BLaER1 treated with 17β-estradiol and CSF1 and Interleukin-3, amounts not matched to agents 10 nM and 100 nM (cell line): Measurements from ENCODE around the gene IL1F10.

Source experiments
- H3K27ac ChIP-seq, 11 experiments: shearing (Covaris generic); formaldehyde crosslinking; 2 replicates each; pipeline ENCODE4 v1.8.1; 2022
- H3K27me3 ChIP-seq, 11 experiments: shearing (Covaris generic); formaldehyde crosslinking; 2 replicates each; pipeline ENCODE4 v1.8.1; 2022
- H3K36me3 ChIP-seq, 11 experiments: shearing (Covaris generic); formaldehyde crosslinking; 2 replicates each; pipeline ENCODE4 v1.8.1; 2022
- H3K4me1 ChIP-seq, 10 experiments: shearing (Covaris generic); formaldehyde crosslinking; 2 replicates each; pipeline ENCODE4 v1.8.1; 2022
- H3K4me2 ChIP-seq, 11 experiments: shearing (Covaris generic); formaldehyde crosslinking; 2 replicates each; pipeline ENCODE4 v1.8.1; 2022
- H3K4me3 ChIP-seq, 10 experiments: shearing (Covaris generic); formaldehyde crosslinking; 2 replicates each; pipeline ENCODE4 v1.8.1; 2022
- H3K9ac ChIP-seq, 11 experiments: shearing (Covaris generic); formaldehyde crosslinking; 2 replicates each; pipeline ENCODE4 v1.8.1; 2022
- H3K9me3 ChIP-seq, 11 experiments: shearing (Covaris generic); formaldehyde crosslinking; replicated peaks in 1 of 11; 2 replicates each; pipeline ENCODE4 v1.8.1; 2022
- H4K20me1 ChIP-seq, 11 experiments: shearing (Covaris generic); formaldehyde crosslinking; 2 replicates each; pipeline ENCODE4 v1.8.1; 2022
- Cebpa-rat ChIP-seq, 11 experiments: shearing (Covaris generic); IDR thresholded peaks; 2 replicates each; pipeline ENCODE4 v1.8.1; 2022

The IL1F10 gene, protein sequence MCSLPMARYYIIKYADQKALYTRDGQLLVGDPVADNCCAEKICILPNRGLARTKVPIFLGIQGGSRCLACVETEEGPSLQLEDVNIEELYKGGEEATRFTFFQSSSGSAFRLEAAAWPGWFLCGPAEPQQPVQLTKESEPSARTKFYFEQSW

DNA sequence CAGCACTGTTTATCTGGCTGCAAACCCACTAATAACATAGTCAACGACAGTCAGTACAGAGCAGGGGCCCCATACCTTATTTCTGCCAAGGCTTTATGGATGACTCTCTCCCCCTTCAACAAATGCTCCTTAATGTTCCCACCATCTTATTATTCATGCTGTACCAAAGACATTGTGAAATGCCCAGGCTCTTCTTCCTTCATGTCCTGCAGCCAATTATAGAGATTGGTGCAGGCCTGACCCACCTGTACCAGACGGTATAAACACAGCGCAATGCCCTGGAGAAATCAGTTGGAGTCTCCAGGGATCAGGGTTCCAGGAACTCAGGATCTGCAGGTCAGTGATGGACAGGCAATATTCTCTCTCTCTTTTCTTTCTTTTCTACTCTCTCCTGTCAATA, at the start of gene IL1F10:
Gene IL1F10, plus strand, starts transcription at position 290 of the 400 bp plus-strand sequence. CDS start 4,769 bp downstream, outside the sequence.
- H3K4me2 ChIP-seq = no peak within 1 kb of the TSS
- no peaks in the 10 kb centered on the region for H3K27me3 ChIP-seq
- H3K9me3 ChIP-seq = peaks cover 0 to 18% (median 8%) of the 10 kb centered on the region in 11 experiments; a peak in 16 of 22 replicates
- no peak within 1 kb of the TSS for H3K4me3 ChIP-seq
- no peaks in the 10 kb centered on the region for H3K4me1 ChIP-seq
- TF ChIP-seq Cebpa-rat (IDR thresholded peaks at IDR 0.05) = no peak
- no peaks in the 10 kb centered on the region for H3K36me3 ChIP-seq
- no peak within 1 kb of the TSS for H3K27ac ChIP-seq
- H3K9ac ChIP-seq = no peak within 1 kb of the TSS
- H4K20me1 ChIP-seq = no peaks in the 10 kb centered on the region

DNA sequence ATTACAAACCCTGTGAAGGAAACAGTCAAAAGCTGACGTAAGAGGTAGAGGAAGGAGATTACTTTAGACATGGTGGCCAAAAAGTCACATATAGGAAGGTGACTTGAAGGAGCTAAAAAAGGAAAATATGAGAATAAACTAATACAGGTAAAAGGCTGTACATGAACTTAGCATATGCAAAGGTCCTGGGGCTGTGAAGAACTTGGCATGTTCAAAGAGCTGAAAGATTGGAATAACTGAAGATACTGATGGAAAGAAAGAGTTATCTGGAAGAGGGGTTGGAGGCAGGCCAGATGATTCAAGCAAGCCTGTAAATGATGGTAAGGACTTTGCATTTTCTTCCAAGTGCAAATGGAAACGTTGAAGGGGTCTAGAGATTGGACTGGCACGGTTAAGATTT, 49.3 kb upstream of the IL1F10 start:
- Histone ChIP-seq H4K20me1 (no peaks in the 10 kb centered on the region), H3K27me3 (no peaks in the 10 kb centered on the region), H3K27ac (no peak overlapping the region), H3K4me3 (no peak overlapping the region), H3K9me3 (peaks cover 0 to 12% (median 7%) of the 10 kb centered on the region in 11 experiments; a peak in 6 of 22 replicates), H3K4me1 (no peaks in the 10 kb centered on the region), H3K36me3 (no peaks in the 10 kb centered on the region), H3K4me2 (no peak overlapping the region), H3K9ac (no peak overlapping the region)
- no peak for TF ChIP-seq Cebpa-rat (IDR thresholded peaks at IDR 0.05)

DNA sequence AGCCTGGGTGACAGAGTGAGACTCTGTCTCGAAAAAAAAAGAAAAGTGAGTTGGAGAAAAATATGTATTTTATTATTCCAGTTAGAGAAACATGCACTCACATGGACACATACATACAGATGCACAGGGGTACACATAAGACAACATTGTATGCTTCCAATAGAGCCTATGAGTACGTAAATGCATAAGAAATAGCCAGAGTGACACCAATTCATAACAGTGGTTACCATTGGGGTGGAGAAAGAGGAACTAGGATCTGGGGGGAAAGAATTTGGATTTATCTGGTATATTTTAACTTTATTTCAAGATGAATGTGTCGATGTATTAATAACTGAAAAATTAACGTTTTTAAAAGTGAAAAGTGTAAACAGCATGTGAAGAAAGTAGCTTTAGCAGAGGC, 46.5 kb upstream of the IL1F10 start:
- H3K36me3 ChIP-seq = no peaks in the 10 kb centered on the region
- H3K4me2 ChIP-seq = no peak overlapping the region
- no peak overlapping the region for H3K4me3 ChIP-seq
- no peaks in the 10 kb centered on the region for H3K27me3 ChIP-seq
- H4K20me1 ChIP-seq = no peaks in the 10 kb centered on the region
- peaks cover 0 to 12% (median 7%) of the 10 kb centered on the region in 11 experiments; a peak in 6 of 22 replicates for H3K9me3 ChIP-seq
- H3K9ac ChIP-seq = no peak overlapping the region
- peaks cover 0 to 12% (median 10%) of the 10 kb centered on the region in 10 experiments; a peak in 12 of 20 replicates for H3K4me1 ChIP-seq
- no peak for TF ChIP-seq Cebpa-rat (IDR thresholded peaks at IDR 0.05)
- no peak overlapping the region for H3K27ac ChIP-seq

DNA sequence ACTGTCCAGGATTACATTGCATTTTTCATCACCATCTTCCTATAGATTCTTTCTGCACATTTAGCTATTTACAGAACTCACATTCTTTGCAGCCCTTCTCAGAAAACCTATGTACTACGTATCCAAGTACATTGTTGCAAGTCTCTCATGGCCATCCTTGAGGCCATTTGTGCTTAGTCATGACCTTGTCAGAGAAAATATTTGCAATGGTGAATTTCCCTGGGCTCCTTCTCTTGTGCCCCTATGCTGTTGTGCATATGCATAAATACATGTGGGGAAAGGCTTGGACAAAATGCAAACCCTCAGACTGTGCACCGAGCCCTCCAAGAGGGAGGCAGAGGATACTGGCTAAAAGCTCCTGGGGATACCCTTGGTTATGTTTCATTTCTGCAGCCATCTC, 43.0 kb upstream of the IL1F10 start:
- H3K4me2 ChIP-seq = no peak overlapping the region
- H3K36me3 ChIP-seq = no peaks in the 10 kb centered on the region
- H3K4me1 ChIP-seq = peaks cover 0 to 13% (median 10%) of the 10 kb centered on the region in 10 experiments; a peak in 12 of 20 replicates
- no peak overlapping the region for H3K9ac ChIP-seq
- TF ChIP-seq Cebpa-rat (IDR thresholded peaks at IDR 0.05) = no peak
- no peaks in the 10 kb centered on the region for H3K27me3 ChIP-seq
- H4K20me1 ChIP-seq = no peaks in the 10 kb centered on the region
- no peak overlapping the region for H3K27ac ChIP-seq
- no peak overlapping the region for H3K4me3 ChIP-seq
- peaks cover 0 to 4% (median 0%) of the 10 kb centered on the region in 11 experiments; a peak in 2 of 22 replicates for H3K9me3 ChIP-seq

DNA sequence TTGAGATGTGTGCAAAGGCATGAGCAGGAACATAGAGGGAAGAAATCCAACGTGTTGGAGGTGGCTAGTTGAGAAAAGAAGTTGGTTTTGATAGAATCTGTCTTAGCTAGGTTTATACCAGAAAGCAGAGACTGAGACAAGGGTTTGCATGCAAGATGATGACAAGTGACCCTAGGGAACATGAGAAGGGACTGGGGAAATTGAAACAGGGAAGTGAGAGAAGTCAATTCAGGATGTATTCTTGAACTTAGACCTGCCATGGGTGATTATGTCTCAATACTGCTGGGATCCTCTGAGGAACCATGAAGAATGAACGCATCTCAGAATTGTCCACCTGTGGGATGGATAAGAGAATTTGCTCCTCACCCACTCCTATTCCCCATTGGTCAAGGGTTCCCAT, 42.0 kb upstream of the IL1F10 start:
- no peaks in the 10 kb centered on the region for H3K27me3 ChIP-seq
- peak overlapping the region in 9 of 11 experiments; percentile 6 to 53 (median 30); a peak in 13 of 22 replicates for H3K4me2 ChIP-seq

DNA sequence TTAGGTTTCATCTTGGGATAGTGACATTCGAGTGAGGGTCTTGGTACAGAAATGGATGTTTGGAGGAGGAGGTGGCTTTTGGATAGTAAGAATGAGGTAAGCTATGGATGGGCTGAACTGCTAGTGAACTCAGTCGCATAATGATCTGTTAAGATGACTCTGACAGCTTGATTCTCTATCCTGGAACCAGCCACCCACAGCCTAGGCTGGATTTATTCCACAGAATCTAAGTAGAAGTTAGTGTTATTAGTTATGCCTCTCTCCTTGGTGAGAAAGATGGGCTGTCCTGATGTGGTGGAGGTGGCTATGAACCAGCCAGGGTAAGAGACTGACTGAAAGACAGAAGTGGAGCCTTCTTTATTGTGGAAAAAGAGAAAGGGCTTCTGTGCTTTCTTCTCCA, 40.1 kb upstream of the IL1F10 start:
- Histone ChIP-seq H3K27me3 (no peaks in the 10 kb centered on the region), H3K4me1 (peaks cover 0 to 13% (median 10%) of the 10 kb centered on the region in 10 experiments; a peak in 12 of 20 replicates)
- TF ChIP-seq Cebpa-rat (IDR thresholded peaks at IDR 0.05) = no peak

More for the DNA sequence above, 42.0 kb upstream of the IL1F10 start:
- Histone ChIP-seq H3K4me3 (no peak overlapping the region), H3K9ac (no peak overlapping the region), H3K27ac (no peak overlapping the region), H3K4me1 (peaks cover 0 to 13% (median 10%) of the 10 kb centered on the region in 10 experiments; a peak in 12 of 20 replicates), H3K36me3 (no peaks in the 10 kb centered on the region), H3K9me3 (no peaks in the 10 kb centered on the region), H4K20me1 (no peaks in the 10 kb centered on the region)
- TF ChIP-seq Cebpa-rat (IDR thresholded peaks at IDR 0.05) = no peak; a peak in 1 of 22 replicates

DNA sequence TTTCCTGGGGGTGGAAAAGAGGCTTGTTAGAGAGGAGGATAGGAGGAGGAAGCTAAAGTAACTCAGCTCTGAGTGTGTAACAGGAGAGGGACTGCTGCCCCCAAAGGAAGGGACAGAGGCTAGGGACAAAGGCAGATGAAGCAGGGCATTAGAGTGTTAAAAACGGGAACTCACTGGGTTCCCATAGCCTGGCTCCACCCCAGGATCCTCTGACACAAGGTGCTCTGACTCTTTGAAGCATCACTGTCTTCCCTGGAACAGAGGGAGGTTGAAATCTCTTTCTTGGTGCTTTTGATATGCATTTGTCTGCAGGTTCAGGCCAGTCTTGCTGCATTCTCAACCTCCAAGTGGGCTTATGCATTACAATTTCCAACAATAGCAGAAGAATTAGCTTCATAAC, 39.7 kb upstream of the IL1F10 start:
- Histone ChIP-seq H3K4me1 (peaks cover 0 to 13% (median 10%) of the 10 kb centered on the region in 10 experiments; a peak in 12 of 20 replicates), H3K4me3 (no peak overlapping the region), H4K20me1 (no peaks in the 10 kb centered on the region), H3K4me2 (no peak overlapping the region), H3K9ac (no peak overlapping the region), H3K27ac (no peak overlapping the region), H3K9me3 (no peaks in the 10 kb centered on the region), H3K27me3 (no peaks in the 10 kb centered on the region), H3K36me3 (no peaks in the 10 kb centered on the region)
- TF ChIP-seq Cebpa-rat (IDR thresholded peaks at IDR 0.05) = no peak

More for the DNA sequence above, 40.1 kb upstream of the IL1F10 start:
- Histone ChIP-seq H3K4me3 (no peak overlapping the region), H3K4me2 (no peak overlapping the region), H4K20me1 (no peaks in the 10 kb centered on the region), H3K27ac (no peak overlapping the region), H3K36me3 (no peaks in the 10 kb centered on the region), H3K9me3 (no peaks in the 10 kb centered on the region), H3K9ac (no peak overlapping the region)

DNA sequence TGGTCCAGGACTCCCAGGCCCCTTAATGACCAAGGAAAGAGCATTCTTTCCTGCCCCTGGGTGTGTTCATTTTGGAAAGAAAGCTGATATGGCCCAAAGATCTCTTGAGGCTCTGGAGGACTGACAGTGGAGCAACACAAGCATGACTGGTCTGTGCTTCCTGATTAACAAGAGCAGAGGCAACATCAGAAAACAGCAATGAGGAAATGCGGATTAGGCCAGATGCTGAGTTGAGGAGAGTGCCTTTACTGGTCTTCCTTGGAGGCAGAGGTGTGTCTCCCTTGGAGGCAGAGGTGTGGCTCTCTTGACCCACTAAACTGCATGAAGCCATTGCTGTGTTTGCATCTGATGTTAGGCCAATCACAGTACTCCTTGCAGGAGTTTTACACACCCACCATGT, 35.0 kb upstream of the IL1F10 start:
- no peaks in the 10 kb centered on the region for H3K36me3 ChIP-seq
- no peak overlapping the region for H3K4me3 ChIP-seq
- H3K27me3 ChIP-seq = no peaks in the 10 kb centered on the region
- no peak overlapping the region for H3K4me2 ChIP-seq
- H3K9me3 ChIP-seq = no peaks in the 10 kb centered on the region
- H3K9ac ChIP-seq = no peak overlapping the region
- no peak for TF ChIP-seq Cebpa-rat (IDR thresholded peaks at IDR 0.05)
- H4K20me1 ChIP-seq = no peaks in the 10 kb centered on the region
- H3K27ac ChIP-seq = no peak overlapping the region
- H3K4me1 ChIP-seq = peaks cover 0 to under 1% (median 0%) of the 10 kb centered on the region in 10 experiments; a peak in 4 of 20 replicates

DNA sequence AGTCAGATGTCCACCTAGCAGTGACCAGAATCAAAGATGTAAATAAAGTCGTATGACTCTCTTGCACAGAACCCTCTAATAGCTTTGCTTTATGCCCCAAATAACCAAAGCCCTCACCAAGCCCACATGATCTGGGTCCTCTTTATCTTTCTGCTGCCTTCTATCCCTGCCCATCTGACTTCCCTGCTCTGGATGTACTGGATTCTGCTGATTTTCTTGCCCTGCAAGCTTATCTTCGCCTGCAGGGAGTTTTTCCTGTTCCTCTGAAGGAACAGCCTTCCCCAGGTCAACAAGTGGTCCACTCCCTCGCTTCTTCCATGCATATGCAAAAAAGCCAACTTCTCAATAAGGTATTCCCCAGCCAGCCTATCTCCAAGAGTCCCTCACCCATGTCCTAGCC, 33.8 kb upstream of the IL1F10 start:
- H3K9me3 ChIP-seq = no peaks in the 10 kb centered on the region
- H3K4me2 ChIP-seq = no peak overlapping the region
- H3K27ac ChIP-seq = no peak overlapping the region
- TF ChIP-seq Cebpa-rat (IDR thresholded peaks at IDR 0.05) = no peak
- H3K4me3 ChIP-seq = no peak overlapping the region
- peaks cover 0 to 14% (median 0%) of the 10 kb centered on the region in 10 experiments; a peak in 6 of 20 replicates for H3K4me1 ChIP-seq
- H3K27me3 ChIP-seq = no peaks in the 10 kb centered on the region
- no peak overlapping the region for H3K9ac ChIP-seq
- no peaks in the 10 kb centered on the region for H3K36me3 ChIP-seq
- H4K20me1 ChIP-seq = no peaks in the 10 kb centered on the region

DNA sequence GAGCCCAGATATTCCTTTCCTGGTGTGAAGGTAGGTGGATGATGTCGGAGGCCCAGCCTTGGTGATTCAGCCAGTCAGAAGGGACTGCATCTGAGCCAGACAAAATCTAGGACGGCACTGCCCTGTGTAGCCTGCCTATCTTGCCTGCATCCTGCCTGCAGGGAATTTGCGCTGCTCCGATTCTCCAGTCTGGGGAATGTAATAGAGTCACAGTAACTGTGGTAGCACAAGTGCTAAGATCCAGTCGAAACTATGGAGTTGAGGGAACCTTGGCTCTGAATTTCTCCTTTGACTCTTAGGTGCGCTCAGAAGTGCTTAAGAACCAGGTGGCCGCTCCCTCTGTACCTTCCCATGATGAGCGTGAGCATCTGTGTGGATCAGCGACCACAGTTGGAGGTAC, 31.0 kb upstream of the IL1F10 start:
- Histone ChIP-seq H4K20me1 (no peaks in the 10 kb centered on the region), H3K4me3 (no peak overlapping the region), H3K9me3 (no peaks in the 10 kb centered on the region), H3K4me2 (no peak overlapping the region), H3K9ac (no peak overlapping the region), H3K27ac (no peak overlapping the region), H3K27me3 (no peaks in the 10 kb centered on the region), H3K36me3 (no peaks in the 10 kb centered on the region), H3K4me1 (peaks cover 0 to 30% (median 0%) of the 10 kb centered on the region in 10 experiments; a peak in 6 of 20 replicates)
- TF ChIP-seq Cebpa-rat (IDR thresholded peaks at IDR 0.05) = no peak
